Umbilical cord (tissue), 2 donors: ENCODE measurements around the gene STX8. TPM values are rescaled to one million over a fixed set of nuclear protein-coding genes. Genes with fewer than 3 reads are reported as not detected.

Experiments
- DNase-seq: peaks from one replicate; pipeline ENCODE4 v3.0.0-alpha.2; 2015; ENCODE audit warnings: low spot score
- total RNA-seq: library from RNA; depleted of rRNA; stranded (reverse); fragments of >200 nt; gene quantifications from one replicate; pipeline ENCODE4 v1.2.3, GENCODE V29; 2014; ENCODE audit warnings: low replicate concordance; ENCODE audit not compliant: insufficient read depth

STX8 gene
- total RNA-seq, 1 donor from 2014 or later: 75.8 TPM

- DNase-seq: no peak
These were observed 364.4 kb downstream of the STX8 start for GRCh38 chr17:9211133-9211765.

- no peak for DNase-seq
These were observed 365.7 kb downstream of the STX8 start for GRCh38 chr17:9209781-9210370.

GRCh38 chr17:9209347-9209746 is 366.3 kb downstream of the STX8 start:
- DNase-seq: no peak

GRCh38 chr17:9208381-9209105 is 367.1 kb downstream of the STX8 start:
- DNase-seq: no peak

- DNase-seq: no peak
These were observed 368.8 kb downstream of the STX8 start for GRCh38 chr17:9206741-9207332.

- no peak for DNase-seq
These were observed 369.3 kb downstream of the STX8 start for GRCh38 chr17:9206410-9206703.

GRCh38 chr17:9205520-9206409 is 369.9 kb downstream of the STX8 start:
- DNase-seq: no peak

- DNase-seq: no peak
These were observed 370.8 kb downstream of the STX8 start for GRCh38 chr17:9204637-9205329.

- DNase-seq: no peak
These were observed 371.7 kb downstream of the STX8 start for GRCh38 chr17:9203771-9204425.

- no peak for DNase-seq
These were observed 373.1 kb downstream of the STX8 start for GRCh38 chr17:9202532-9202931.

- no peak for DNase-seq
These were observed 374.8 kb downstream of the STX8 start for GRCh38 chr17:9200699-9201359.

Other genes with a start within 250 kb of the STX8 start
- not detected for gene CFAP52, start 822 bp upstream of the STX8 start, total RNA-seq
- gene USP43, start 69.7 kb upstream of the STX8 start, total RNA-seq: 0.96 TPM
- gene DHRS7C, start 215.8 kb upstream of the STX8 start, total RNA-seq: not detected
- not detected for gene GSG1L2, start 246.3 kb upstream of the STX8 start, total RNA-seq